C4-2B (cell line): ENCODE results near the gene CHRM4.
A peak's percentile ranks its signal among the peaks of the same experiment; 100 is the strongest.

Experiments used
- H3K27ac ChIP-seq: fragments of 450-650 bp; 2 replicates; pipeline ENCODE4 v1.5.1; 2017
- ZFX ChIP-seq: fragments of 450-650 bp; IDR thresholded peaks from 2 replicates; pipeline ENCODE4 v1.6.1; 2017
- TF ChIP-seq, protein P1 (sequence below): fragments of 450-650 bp; conservative IDR thresholded peaks from 2 replicates; pipeline ENCODE4 v1.5.1; 2017; ENCODE audit warnings: mild to moderate bottlenecking

Gene CHRM4

GRCh38 chr11:46391578-46392420 lies at the start of gene CHRM4:
CHRM4 (minus strand) TSS chr11:46391776; CDS start chr11:46386557, 5,219 bp downstream.
- TF ChIP-seq, protein P1, sequence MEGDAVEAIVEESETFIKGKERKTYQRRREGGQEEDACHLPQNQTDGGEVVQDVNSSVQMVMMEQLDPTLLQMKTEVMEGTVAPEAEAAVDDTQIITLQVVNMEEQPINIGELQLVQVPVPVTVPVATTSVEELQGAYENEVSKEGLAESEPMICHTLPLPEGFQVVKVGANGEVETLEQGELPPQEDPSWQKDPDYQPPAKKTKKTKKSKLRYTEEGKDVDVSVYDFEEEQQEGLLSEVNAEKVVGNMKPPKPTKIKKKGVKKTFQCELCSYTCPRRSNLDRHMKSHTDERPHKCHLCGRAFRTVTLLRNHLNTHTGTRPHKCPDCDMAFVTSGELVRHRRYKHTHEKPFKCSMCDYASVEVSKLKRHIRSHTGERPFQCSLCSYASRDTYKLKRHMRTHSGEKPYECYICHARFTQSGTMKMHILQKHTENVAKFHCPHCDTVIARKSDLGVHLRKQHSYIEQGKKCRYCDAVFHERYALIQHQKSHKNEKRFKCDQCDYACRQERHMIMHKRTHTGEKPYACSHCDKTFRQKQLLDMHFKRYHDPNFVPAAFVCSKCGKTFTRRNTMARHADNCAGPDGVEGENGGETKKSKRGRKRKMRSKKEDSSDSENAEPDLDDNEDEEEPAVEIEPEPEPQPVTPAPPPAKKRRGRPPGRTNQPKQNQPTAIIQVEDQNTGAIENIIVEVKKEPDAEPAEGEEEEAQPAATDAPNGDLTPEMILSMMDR: peak; percentile 73
- TF ChIP-seq ZFX: no peak

DNA sequence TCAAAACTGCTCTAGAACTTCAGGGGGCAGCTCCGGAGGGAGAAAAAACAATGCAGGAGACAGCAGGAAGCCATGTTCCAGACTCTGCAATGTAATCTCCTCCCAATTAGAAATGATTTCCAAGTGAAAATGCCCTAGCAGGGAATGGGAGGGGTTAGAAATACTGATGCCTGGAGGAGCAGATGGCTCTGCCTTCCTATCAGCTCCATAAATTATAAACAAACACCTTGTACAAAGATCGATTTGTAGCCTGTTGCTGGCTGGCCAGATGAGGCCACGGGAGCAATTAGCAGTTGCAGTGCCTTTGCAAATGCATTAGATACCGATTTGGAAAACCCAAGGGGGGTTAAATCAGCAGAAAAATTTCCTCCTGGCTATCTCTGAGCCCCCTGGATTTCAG lies 46.6 kb upstream of the CHRM4 start:
- H3K27ac ChIP-seq: no peak overlapping the region
- TF ChIP-seq, protein P1: no peak
- TF ChIP-seq ZFX: no peak

More at GRCh38 chr11:46391578-46392420, at the start of gene CHRM4:
- H3K27ac ChIP-seq: no peak within 1 kb of the TSS

DNA sequence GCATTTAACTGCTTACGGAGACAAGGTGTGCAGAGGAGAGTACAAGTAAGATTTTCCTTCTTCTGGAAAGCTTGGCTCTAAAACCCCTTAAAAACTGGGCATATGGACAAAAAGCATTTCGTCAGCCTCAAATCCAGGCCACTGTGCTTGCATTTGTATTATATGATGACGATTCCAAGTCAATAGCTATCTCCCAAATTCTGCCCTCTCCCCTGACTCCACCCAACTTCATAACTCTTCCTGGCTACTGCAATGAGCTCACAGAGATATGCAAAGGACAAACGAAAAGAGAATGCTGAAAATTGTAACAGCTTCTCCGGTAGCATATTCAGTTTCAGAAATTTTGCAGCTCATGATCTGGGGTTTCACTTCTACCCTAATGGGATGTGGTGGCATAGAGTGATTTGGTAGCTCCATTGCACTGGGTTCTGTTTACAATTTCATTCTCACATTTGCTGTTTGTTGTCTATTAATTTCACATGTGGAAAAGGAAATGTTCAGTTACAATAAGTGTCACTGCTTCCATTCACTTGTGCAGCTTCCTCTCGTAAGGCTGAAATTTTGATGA lies 45.6 kb upstream of the CHRM4 start:
- no peak overlapping the region for H3K27ac ChIP-seq
- no peak for TF ChIP-seq ZFX
- TF ChIP-seq, protein P1: no peak

DNA sequence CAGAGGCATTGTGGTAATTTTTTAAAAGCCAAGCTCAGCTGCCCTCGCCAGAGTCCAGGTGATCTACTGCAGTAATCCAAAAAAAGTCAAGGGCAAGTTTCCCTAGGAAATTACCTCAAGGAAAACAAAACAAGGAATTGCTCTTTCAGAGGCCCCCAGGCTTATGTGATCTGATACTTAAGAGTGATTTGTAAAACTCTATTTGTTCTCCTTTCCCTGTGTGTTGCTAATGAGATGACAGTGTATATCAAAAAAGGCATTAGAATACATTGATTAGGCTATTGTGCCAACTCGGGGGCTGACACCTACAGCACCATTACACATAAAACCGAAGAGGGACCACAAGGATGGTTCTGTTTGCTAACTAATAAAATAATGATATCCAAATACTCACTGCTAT lies 44.5 kb upstream of the CHRM4 start:
- no peak for TF ChIP-seq ZFX
- TF ChIP-seq, protein P1: no peak
- no peak overlapping the region for H3K27ac ChIP-seq

DNA sequence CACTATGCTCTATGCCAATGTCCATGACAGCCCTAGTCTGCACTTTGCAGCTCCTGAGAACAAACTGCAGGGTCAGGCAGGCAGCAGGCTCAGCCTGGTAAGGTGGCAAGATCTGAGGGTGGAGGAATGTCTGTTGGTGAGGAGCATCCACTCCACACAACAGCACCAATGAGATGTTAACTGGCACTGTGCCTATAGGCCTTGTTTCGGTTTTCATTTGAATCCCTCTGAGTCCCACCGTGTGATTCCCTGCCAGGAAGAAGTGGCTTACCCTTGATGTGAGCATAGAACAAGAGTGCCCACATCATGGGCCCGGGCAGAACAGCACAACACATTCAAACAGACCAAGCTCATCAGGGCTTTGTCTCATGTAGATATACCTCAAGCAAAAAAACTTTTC lies 44.1 kb upstream of the CHRM4 start:
- TF ChIP-seq ZFX: no peak
- TF ChIP-seq, protein P1: no peak
- no peak overlapping the region for H3K27ac ChIP-seq

DNA sequence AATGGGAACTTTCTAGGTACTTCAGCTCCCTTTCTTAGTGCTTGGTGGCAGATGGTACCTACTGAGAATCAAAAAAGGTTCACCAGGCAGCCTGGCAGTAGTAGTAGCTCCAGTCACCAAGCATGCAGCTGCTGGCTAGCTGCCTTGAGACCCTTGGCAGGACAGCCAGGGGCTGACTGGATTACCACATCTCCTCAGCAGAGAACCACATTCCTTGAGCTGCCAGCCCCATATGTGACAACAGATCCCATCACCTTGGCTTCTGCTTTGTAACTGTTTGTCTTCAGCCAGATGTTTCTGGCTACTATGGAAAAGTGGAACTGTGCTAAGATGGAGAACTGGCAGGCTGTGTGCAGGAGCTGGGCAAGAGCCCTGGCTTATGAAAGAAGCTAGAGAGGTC lies 39.6 kb upstream of the CHRM4 start:
- no peak overlapping the region for H3K27ac ChIP-seq
- no peak for TF ChIP-seq ZFX
- TF ChIP-seq, protein P1: no peak

GRCh38 chr11:46429717-46430116 lies 38.1 kb upstream of the CHRM4 start:
- TF ChIP-seq, protein P1: no peak
- TF ChIP-seq ZFX: no peak
- H3K27ac ChIP-seq: no peak overlapping the region
